ENCODE results near the gene ABTB1. TPM values are rescaled to one million over a fixed set of nuclear protein-coding genes. Genes with fewer than 3 reads are reported as not detected.

ABTB1 gene
- total and polyA plus RNA-seq, 2 experiments from 2014 or later, result 3.7 to 5.7 TPM

DNA sequence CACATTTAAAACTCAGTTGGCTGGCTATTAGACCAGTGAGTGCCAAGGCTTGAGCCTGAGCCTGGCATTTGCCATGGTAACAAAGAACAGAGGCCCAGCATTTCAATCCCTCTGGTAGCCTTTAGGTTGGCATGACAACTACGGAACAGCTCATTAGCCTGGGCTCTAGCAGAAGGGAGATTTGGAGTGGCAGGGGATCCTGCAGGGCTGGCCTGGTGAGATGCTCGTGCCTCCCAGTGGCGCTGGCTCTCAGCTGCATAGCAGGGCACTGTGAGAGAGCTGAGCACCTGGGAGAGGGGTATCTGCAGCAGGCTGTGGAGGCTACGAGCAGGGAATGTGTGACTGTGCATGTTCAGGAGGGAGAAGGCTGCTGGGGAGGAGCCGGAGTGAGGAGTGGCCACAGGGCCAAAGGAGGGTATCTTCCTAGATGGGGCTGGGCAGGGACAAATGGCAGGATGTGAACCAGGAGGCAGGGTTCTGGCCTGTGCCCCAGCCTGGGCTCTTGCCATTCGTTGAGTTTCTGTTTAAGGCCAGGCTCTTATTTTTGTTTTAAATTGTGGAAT is 5.6 kb upstream of the ABTB1 start (continued):
- TF ChIP-seq EZH2phosphoT487 (IDR thresholded peaks at IDR 0.05; ENCODE audit: unreplicated experiment) (no peak), EZH2 (IDR thresholded peaks at IDR 0.05; ENCODE audit: low read depth, unreplicated experiment) (no peak), POLR2AphosphoS5 (IDR thresholded peaks at IDR 0.05; ENCODE audit: low read depth) (no peak)
- TF ChIP-seq, protein P1, sequence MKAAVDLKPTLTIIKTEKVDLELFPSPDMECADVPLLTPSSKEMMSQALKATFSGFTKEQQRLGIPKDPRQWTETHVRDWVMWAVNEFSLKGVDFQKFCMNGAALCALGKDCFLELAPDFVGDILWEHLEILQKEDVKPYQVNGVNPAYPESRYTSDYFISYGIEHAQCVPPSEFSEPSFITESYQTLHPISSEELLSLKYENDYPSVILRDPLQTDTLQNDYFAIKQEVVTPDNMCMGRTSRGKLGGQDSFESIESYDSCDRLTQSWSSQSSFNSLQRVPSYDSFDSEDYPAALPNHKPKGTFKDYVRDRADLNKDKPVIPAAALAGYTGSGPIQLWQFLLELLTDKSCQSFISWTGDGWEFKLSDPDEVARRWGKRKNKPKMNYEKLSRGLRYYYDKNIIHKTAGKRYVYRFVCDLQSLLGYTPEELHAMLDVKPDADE (IDR thresholded peaks at IDR 0.05), result no peak
- TF ChIP-seq, protein P2, sequence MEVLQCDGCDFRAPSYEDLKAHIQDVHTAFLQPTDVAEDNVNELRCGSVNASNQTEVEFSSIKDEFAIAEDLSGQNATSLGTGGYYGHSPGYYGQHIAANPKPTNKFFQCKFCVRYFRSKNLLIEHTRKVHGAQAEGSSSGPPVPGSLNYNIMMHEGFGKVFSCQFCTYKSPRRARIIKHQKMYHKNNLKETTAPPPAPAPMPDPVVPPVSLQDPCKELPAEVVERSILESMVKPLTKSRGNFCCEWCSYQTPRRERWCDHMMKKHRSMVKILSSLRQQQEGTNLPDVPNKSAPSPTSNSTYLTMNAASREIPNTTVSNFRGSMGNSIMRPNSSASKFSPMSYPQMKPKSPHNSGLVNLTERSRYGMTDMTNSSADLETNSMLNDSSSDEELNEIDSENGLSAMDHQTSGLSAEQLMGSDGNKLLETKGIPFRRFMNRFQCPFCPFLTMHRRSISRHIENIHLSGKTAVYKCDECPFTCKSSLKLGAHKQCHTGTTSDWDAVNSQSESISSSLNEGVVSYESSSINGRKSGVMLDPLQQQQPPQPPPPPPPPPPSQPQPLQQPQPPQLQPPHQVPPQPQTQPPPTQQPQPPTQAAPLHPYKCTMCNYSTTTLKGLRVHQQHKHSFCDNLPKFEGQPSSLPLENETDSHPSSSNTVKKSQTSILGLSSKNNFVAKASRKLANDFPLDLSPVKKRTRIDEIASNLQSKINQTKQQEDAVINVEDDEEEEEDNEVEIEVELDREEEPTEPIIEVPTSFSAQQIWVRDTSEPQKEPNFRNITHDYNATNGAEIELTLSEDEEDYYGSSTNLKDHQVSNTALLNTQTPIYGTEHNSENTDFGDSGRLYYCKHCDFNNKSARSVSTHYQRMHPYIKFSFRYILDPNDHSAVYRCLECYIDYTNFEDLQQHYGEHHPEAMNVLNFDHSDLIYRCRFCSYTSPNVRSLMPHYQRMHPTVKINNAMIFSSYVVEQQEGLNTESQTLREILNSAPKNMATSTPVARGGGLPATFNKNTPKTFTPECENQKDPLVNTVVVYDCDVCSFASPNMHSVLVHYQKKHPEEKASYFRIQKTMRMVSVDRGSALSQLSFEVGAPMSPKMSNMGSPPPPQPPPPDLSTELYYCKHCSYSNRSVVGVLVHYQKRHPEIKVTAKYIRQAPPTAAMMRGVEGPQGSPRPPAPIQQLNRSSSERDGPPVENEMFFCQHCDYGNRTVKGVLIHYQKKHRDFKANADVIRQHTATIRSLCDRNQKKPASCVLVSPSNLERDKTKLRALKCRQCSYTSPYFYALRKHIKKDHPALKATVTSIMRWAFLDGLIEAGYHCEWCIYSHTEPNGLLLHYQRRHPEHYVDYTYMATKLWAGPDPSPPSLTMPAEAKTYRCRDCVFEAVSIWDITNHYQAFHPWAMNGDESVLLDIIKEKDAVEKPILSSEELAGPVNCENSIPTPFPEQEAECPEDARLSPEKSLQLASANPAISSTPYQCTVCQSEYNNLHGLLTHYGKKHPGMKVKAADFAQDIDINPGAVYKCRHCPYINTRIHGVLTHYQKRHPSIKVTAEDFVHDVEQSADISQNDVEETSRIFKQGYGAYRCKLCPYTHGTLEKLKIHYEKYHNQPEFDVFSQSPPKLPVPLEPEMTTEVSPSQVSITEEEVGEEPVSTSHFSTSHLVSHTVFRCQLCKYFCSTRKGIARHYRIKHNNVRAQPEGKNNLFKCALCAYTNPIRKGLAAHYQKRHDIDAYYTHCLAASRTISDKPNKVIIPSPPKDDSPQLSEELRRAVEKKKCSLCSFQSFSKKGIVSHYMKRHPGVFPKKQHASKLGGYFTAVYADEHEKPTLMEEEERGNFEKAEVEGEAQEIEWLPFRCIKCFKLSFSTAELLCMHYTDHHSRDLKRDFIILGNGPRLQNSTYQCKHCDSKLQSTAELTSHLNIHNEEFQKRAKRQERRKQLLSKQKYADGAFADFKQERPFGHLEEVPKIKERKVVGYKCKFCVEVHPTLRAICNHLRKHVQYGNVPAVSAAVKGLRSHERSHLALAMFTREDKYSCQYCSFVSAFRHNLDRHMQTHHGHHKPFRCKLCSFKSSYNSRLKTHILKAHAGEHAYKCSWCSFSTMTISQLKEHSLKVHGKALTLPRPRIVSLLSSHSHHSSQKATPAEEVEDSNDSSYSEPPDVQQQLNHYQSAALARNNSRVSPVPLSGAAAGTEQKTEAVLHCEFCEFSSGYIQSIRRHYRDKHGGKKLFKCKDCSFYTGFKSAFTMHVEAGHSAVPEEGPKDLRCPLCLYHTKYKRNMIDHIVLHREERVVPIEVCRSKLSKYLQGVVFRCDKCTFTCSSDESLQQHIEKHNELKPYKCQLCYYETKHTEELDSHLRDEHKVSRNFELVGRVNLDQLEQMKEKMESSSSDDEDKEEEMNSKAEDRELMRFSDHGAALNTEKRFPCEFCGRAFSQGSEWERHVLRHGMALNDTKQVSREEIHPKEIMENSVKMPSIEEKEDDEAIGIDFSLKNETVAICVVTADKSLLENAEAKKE (CRISPR knock-in tag; IDR thresholded peaks at IDR 0.05), result no peak

DNA sequence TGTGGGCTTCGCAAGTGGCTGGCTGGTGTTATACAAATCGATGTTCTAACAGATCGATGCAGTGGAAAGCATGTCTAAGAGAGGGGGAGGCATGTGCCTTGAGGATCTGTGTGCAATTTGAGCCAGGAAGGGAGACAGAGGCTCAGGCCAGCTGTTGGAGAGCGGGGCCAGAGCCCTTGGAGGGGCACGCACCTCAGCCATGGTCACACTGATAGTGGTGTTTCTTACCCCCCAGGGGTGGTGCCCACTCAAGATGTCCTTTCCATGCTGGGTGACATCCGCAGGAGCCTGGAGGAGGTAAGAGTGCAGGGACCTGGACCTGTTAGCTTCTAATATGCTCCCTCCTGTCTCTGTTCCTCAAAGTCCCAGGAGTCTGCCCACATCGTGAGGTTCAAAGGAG is 3.8 kb upstream of the ABTB1 start:
- no peak overlapping the region for H3K4me2 ChIP-seq
- no peaks in the 10 kb centered on the region for H3F3A ChIP-seq (replicated peaks; ENCODE audit: low read depth)
- peaks cover 1% of the 10 kb centered on the region; the same call in 1 of the 2 replicates for H4K20me1 ChIP-seq (replicated peaks; ENCODE audit: insufficient read depth)
- no peaks in the 10 kb centered on the region for H3K27me3 ChIP-seq (ENCODE audit: insufficient read depth)
- DNase-seq (ENCODE audit: low spot score) (no peak), ATAC-seq (no peak)
- peaks cover 9% of the 10 kb centered on the region for H3K27me3 Mint-ChIP-seq (ENCODE audit: insufficient read depth, low read depth, poor library complexity)
- no peaks in the 10 kb centered on the region for H3K9me3 Mint-ChIP-seq
- no peak overlapping the region for H3K4me3 Mint-ChIP-seq
- no peaks in the 10 kb centered on the region for H3K79me2 ChIP-seq (replicated peaks; ENCODE audit: insufficient read depth)
- peaks cover 6% of the 10 kb centered on the region for H3K4me1 Mint-ChIP-seq
- H3K27ac ChIP-seq (ENCODE audit: low read depth), result no peak overlapping the region
- H3K9me2 ChIP-seq (ENCODE audit: insufficient read depth), result no peaks in the 10 kb centered on the region
- H3K36me3 ChIP-seq (ENCODE audit: insufficient read depth), result 0 out of 2 replicates have a peak, but pooled peaks cover 5% of the 10 kb centered on the region
- peaks cover 23% of the 10 kb centered on the region for H3K36me3 Mint-ChIP-seq (ENCODE audit: low read depth)
- H3K27ac Mint-ChIP-seq, result no peak overlapping the region; the same call in 1 of the 2 replicates
- no peak overlapping the region for H3K4me3 ChIP-seq
- peaks cover 2% of the 10 kb centered on the region; the same call in 1 of the 2 replicates for H3K4me1 ChIP-seq (ENCODE audit: insufficient read depth)
- no peak overlapping the region for H2AFZ ChIP-seq
- no peak for TF ChIP-seq POLR2AphosphoS5 (IDR thresholded peaks at IDR 0.05; ENCODE audit: low read depth)
- TF ChIP-seq, protein P3, sequence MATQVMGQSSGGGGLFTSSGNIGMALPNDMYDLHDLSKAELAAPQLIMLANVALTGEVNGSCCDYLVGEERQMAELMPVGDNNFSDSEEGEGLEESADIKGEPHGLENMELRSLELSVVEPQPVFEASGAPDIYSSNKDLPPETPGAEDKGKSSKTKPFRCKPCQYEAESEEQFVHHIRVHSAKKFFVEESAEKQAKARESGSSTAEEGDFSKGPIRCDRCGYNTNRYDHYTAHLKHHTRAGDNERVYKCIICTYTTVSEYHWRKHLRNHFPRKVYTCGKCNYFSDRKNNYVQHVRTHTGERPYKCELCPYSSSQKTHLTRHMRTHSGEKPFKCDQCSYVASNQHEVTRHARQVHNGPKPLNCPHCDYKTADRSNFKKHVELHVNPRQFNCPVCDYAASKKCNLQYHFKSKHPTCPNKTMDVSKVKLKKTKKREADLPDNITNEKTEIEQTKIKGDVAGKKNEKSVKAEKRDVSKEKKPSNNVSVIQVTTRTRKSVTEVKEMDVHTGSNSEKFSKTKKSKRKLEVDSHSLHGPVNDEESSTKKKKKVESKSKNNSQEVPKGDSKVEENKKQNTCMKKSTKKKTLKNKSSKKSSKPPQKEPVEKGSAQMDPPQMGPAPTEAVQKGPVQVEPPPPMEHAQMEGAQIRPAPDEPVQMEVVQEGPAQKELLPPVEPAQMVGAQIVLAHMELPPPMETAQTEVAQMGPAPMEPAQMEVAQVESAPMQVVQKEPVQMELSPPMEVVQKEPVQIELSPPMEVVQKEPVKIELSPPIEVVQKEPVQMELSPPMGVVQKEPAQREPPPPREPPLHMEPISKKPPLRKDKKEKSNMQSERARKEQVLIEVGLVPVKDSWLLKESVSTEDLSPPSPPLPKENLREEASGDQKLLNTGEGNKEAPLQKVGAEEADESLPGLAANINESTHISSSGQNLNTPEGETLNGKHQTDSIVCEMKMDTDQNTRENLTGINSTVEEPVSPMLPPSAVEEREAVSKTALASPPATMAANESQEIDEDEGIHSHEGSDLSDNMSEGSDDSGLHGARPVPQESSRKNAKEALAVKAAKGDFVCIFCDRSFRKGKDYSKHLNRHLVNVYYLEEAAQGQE (IDR thresholded peaks at IDR 0.05; ENCODE audit: unreplicated experiment), result no peak
- no peak for TF ChIP-seq EZH2 (IDR thresholded peaks at IDR 0.05; ENCODE audit: low read depth, unreplicated experiment)
- TF ChIP-seq ZNF331 (CRISPR knock-in tag; IDR thresholded peaks at IDR 0.05; ENCODE audit: low read depth), result no peak
- TF ChIP-seq, protein P1 (IDR thresholded peaks at IDR 0.05), result no peak
- TF ChIP-seq, protein P4, sequence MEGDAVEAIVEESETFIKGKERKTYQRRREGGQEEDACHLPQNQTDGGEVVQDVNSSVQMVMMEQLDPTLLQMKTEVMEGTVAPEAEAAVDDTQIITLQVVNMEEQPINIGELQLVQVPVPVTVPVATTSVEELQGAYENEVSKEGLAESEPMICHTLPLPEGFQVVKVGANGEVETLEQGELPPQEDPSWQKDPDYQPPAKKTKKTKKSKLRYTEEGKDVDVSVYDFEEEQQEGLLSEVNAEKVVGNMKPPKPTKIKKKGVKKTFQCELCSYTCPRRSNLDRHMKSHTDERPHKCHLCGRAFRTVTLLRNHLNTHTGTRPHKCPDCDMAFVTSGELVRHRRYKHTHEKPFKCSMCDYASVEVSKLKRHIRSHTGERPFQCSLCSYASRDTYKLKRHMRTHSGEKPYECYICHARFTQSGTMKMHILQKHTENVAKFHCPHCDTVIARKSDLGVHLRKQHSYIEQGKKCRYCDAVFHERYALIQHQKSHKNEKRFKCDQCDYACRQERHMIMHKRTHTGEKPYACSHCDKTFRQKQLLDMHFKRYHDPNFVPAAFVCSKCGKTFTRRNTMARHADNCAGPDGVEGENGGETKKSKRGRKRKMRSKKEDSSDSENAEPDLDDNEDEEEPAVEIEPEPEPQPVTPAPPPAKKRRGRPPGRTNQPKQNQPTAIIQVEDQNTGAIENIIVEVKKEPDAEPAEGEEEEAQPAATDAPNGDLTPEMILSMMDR (conservative IDR thresholded peaks at IDR 0.05; ENCODE audit: low read depth in 2 of 2), result no peak
- TF ChIP-seq ZNF114 (CRISPR knock-in tag; IDR thresholded peaks at IDR 0.05), result no peak
- TF ChIP-seq NANOG (IDR thresholded peaks at IDR 0.05; ENCODE audit: borderline replicate concordance), result no peak
